GM19351 (cell line): ENCODE results near the gene CCL26.

Source experiments
- ATAC-seq: cut with Tn5 transposase; IDR thresholded peaks from one replicate; pipeline ENCODE4 v1.9.1; 2021; ENCODE audit warnings: mild to moderate bottlenecking, moderate library complexity; ENCODE audit not compliant: unreplicated experiment

CCL26 gene

GRCh38 chr7:75772081-75773077 lies at the start of gene CCL26:
CCL26 (minus strand) TSS chr7:75772211; CDS start chr7:75772176, 35 bp downstream.
- ATAC-seq = no peak

GRCh38 chr7:75820688-75821087 lies 48.7 kb upstream of the CCL26 start:
- no peak for ATAC-seq

GRCh38 chr7:75819711-75820110 lies 47.7 kb upstream of the CCL26 start:
- no peak for ATAC-seq

GRCh38 chr7:75818472-75818871 lies 46.5 kb upstream of the CCL26 start:
- no peak for ATAC-seq

- no peak for ATAC-seq
Measured at GRCh38 chr7:75817116-75817515, 45.1 kb upstream of the CCL26 start.

- no peak for ATAC-seq
Measured at GRCh38 chr7:75815418-75816064, 43.5 kb upstream of the CCL26 start.

GRCh38 chr7:75814407-75814947 lies 42.5 kb upstream of the CCL26 start:
- ATAC-seq = no peak

- ATAC-seq = no peak
Measured at GRCh38 chr7:75813781-75814236, 41.8 kb upstream of the CCL26 start, which contains the start of gene CCL24. CCL24 (minus strand) TSS chr7:75813806; CDS start chr7:75813715, 91 bp downstream.

- no peak for ATAC-seq
Measured at GRCh38 chr7:75813084-75813483, 41.1 kb upstream of the CCL26 start.

GRCh38 chr7:75811894-75812678 lies 40.1 kb upstream of the CCL26 start:
- ATAC-seq = no peak

GRCh38 chr7:75809396-75809795 lies 37.4 kb upstream of the CCL26 start:
- no peak for ATAC-seq

- ATAC-seq = no peak
Measured at GRCh38 chr7:75808106-75808505, 36.1 kb upstream of the CCL26 start.

- ATAC-seq = no peak
Measured at GRCh38 chr7:75807452-75807851, 35.4 kb upstream of the CCL26 start.

GRCh38 chr7:75806560-75807307 lies 34.7 kb upstream of the CCL26 start:
- ATAC-seq = no peak

- no peak for ATAC-seq
Measured at GRCh38 chr7:75804705-75805104, 32.7 kb upstream of the CCL26 start.

- ATAC-seq = no peak
Measured at GRCh38 chr7:75804004-75804403, 32.0 kb upstream of the CCL26 start.

GRCh38 chr7:75802552-75802821 lies 30.5 kb upstream of the CCL26 start:
- ATAC-seq = no peak

GRCh38 chr7:75798770-75799169 lies 26.8 kb upstream of the CCL26 start:
- ATAC-seq = no peak

- no peak for ATAC-seq
Measured at GRCh38 chr7:75796420-75796819, 24.4 kb upstream of the CCL26 start.

- no peak for ATAC-seq
Measured at GRCh38 chr7:75795831-75796285, 23.8 kb upstream of the CCL26 start.
